GM18526 (cell line): Measurements from ENCODE around the gene PLEKHO2.

Experiments used
- POLR2A ChIP-seq: IDR thresholded peaks from 3 replicates; pipeline ENCODE4 v1.6.1; 2011; ENCODE audit not compliant: insufficient read length; ENCODE audit errors: extremely low read depth

Gene PLEKHO2

GRCh38 chr15:64911311-64912186 lies 69.8 kb downstream of the PLEKHO2 start, which contains the start of gene ANKDD1A:
Gene ANKDD1A, plus strand, starts transcription at chr15:64911902. Its CDS starts 29 bp downstream, at chr15:64911931.
- no peak for TF ChIP-seq POLR2A

DNA sequence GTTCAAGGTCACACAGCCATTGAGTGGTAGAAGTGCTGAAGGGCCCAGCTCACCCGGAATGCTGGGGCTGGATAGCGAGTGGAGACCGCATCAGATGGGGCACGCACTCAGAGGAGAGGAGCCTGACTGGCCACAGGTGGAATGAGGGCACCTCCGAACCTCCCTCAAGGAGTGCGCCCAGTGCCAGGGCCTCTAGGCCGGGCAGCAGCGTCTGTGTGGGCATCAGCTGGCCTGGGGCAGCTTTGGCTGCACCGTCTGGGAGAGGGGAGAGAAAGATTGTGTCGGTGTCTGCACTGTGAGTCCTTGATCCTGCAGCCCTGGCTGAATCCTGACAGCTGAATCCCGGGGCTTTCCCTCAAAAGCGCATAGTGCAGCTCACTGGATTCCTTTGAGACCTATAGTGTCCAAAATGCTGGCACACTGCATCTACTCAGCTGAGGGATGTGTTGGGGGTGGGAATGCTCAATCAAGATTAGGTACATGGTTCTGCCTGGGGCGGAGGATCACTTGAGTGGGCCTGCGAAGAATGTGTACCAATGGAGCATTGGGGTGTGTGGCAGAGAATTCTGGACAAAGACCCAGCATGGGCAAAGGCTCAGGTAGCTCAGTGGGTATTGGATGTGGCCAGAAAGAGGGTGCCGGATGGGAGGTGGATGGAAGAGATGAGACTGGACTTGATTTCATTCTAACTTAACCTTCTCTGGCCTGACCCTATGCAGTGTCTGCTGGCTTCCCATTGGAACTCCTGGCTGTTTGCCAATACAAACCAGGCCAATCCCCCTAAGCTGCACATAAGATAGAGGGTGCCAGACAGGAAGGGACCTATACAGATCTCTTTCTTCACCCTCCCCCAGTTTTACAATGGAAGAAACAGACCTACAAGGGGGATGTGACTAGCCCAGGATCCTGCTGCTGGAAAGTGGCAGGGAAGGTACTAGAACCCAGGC lies 70.9 kb downstream of the PLEKHO2 start:
- no peak for TF ChIP-seq POLR2A

DNA sequence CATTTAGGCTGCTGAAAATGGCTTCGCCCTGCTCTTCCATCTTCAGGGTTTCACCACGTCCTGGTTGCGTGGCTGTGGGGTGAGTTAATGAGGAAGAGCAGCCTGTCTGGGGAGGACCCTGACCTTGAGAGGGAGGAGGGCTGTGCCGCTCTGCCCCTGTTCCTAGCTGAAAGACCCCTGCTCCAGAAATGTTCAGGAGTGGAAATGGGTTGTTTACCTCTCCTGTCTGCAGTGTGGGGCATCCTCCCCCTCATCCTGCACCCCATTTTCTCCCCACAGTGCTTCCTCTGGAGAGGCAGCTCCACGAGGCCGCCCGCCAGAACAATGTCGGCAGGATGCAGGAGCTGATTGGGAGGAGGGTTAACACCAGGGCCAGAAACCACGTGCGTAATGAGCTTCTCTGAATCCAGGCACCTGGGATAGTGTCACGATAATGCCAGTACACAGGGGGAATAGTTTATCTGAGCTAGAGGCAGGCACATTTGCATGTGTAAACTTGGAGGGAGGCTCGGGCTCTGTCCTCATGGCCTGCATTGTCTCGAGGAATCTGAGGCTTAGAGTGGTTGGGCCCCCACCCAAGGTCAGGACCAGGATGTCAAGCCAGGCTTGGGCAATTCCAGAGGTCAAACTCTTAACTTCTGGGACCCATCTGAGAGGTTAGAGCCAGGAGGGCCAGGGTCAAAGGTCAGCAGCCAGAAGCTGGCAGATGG lies 74.0 kb downstream of the PLEKHO2 start:
- no peak for TF ChIP-seq POLR2A

DNA sequence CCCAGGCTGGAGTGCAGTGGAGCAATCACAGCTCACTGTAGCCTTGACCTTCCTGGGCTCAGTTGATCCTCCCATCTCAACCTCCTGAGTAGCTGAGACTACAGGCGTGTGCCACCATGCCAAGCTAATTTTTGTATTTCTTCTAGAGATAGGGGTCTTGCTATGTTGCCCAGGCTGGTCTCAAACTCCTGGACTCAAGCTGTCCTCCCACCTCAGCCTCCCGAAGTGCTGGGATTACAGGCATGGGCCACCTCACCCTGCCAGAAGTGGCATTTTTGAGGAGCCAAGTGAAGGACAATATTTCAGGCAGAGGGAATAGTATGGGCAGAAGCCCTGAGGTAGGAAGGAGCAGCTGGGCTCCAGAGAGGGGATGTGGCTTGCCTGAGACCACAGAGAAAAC lies 74.7 kb downstream of the PLEKHO2 start:
- TF ChIP-seq POLR2A = no peak

DNA sequence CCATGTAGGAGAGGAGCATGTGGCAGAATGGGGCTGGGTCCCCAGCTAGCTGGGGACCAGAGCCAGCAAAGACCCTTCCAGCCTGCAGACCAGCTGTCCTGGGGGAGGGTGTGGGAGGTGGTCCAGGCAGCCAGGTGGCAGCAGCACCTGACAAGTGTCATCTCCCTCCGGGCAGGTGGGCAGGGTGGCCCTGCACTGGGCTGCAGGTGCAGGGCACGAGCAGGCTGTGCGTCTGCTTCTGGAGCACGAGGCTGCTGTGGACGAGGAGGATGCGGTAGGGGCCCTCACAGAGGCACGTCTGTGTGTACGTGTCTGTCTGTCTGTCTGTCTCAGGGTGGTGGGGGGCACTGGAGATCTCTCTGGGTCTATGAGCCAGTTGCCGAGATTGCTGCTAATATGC lies 75.5 kb downstream of the PLEKHO2 start:
- no peak for TF ChIP-seq POLR2A
